Epidermal melanocyte (primary cell): ENCODE measurements around the gene FOXI1.

Source experiments
- DNase-seq: peaks from one replicate; pipeline ENCODE4 v3.0.0; 2011; ENCODE audit warnings: low spot score; ENCODE audit not compliant: insufficient read length

The FOXI1 gene

GRCh38 chr5:170150713-170151096 lies 45.0 kb downstream of the FOXI1 start:
- no peak for DNase-seq

GRCh38 chr5:170151097-170151831 lies 45.6 kb downstream of the FOXI1 start:
- no peak for DNase-seq

- no peak for DNase-seq
Observed at GRCh38 chr5:170152767-170153166, 47.1 kb downstream of the FOXI1 start.

- DNase-seq = no peak
Observed at GRCh38 chr5:170154297-170154696, 48.6 kb downstream of the FOXI1 start.

DNA sequence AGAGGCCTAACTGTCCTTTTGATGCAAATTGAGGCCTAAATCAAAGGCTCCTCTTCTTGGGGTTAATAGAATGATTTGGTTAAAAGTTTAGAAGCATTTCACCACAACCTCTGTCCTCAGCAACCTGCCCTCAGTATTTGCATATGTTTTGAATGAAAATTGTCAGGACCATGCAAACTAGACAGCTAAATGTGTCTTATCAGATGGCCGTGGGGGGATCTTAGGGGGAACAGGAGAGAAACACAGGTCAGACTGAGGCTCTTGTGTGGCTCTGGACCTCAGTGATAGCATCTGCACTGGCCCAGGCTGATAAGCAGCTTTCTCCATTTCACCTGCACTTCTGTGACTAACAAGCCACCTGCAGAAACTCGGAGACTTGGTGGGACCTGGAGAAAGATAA lies 49.0 kb downstream of the FOXI1 start:
- no peak for DNase-seq

- no peak for DNase-seq
Observed at GRCh38 chr5:170155771-170156170, 50.1 kb downstream of the FOXI1 start.

DNA sequence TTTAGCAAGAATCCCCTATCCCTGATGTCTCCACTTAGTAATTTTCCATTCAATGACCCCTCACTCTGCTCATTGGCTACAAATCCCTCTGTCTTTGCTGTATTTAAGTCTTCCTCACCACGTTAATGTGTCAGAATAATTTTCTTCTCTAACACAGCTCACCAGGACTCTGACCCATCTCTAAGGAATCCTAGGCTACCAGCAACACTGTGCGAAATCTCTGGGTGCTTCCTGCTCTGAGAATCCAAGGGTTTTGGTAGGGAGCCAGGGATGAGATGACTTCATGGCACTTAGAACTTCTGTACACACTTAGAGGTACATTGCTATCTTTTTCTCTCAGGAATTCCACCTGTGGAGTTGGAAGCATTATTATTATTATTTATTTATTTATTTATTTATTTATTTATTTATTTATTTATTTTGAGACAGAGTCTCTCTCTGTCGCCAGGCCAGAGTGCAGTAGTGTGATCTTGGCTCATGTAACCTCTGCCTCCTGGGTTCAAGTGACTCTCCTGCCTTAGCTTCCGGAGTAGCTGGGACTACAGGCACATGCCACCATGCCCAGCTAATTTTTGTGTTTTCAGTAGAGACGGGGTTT lies 53.5 kb downstream of the FOXI1 start:
- no peak for DNase-seq
